MM.1S (cell line): ENCODE measurements around the gene TARDBP.

Experiments
- CTCF ChIP-seq: fragments of 300-600 bp; sonication (generic); IDR thresholded peaks from 2 replicates; pipeline ENCODE4 v1.5.1; 2016; ENCODE audit warnings: antibody characterized with exemption, low read length, mixed read lengths
- EZH2 ChIP-seq: fragments of 300-600 bp; sonication (generic); optimal IDR thresholded peaks from 2 replicates; pipeline ENCODE3; 2017; ENCODE audit warnings: low read depth, mild to moderate bottlenecking, antibody characterized with exemption, low read length, mixed read lengths

GRCh38 chr1:11057477-11057876 is 45.0 kb downstream of the TARDBP start:
- TF ChIP-seq CTCF (no peak), EZH2 (no peak)
